Panc1 (cell line): Measurements from ENCODE around the gene C1orf141. TPM values are rescaled to one million over a fixed set of nuclear protein-coding genes. Genes with fewer than 3 reads are reported as not detected.

Source experiments
- ATAC-seq: fragments of 200-7000 bp; cut with Tn5 transposase; 2 replicates; pipeline ENCODE4 v1.9.1; 2020; ENCODE audit warnings: mild to moderate bottlenecking, moderate library complexity
- BruUV-seq: library from RNA; stranded (reverse); fragments of 400-500 nt; replicated peaks from 2 replicates; lab custom pipeline; 2021; lab: Mats Ljungman, UMichigan
- CTCF ChIA-PET: fragments of 300-600 bp; sonication (Branson Sonifier 250); formaldehyde crosslinking; loops from one replicate; lab custom pipeline; 2022; ENCODE audit warnings: antibody characterized with exemption; lab: Charles Lee
- POLR2A ChIA-PET: fragments of 300-600 bp; sonication (Branson Sonifier 250); formaldehyde crosslinking; loops from one replicate; lab custom pipeline; 2022; ENCODE audit warnings: antibody characterized with exemption; lab: Charles Lee
- DNase-seq: peaks from one replicate; pipeline ENCODE4 v3.0.0-alpha.2; 2010; ENCODE audit warnings: low read depth, low spot score
- H3K27ac ChIP-seq: 2 replicates; pipeline ENCODE4 v1.5.1; 2011; ENCODE audit warnings: mild to moderate bottlenecking, low read length, inconsistent platforms
- H3K27me3 ChIP-seq: fragments of 200-500 bp; sonication (Bioruptor generic); 2 replicates; pipeline ENCODE4 v1.6.0; 2014; ENCODE audit warnings: low read length, inconsistent platforms; ENCODE audit not compliant: control insufficient read depth, insufficient read depth
- H3K36me3 ChIP-seq: fragments of 200-500 bp; sonication (Bioruptor generic); 2 replicates; pipeline ENCODE4 v1.5.1; 2014; ENCODE audit warnings: inconsistent platforms, mild to moderate bottlenecking, low read length, moderate library complexity; ENCODE audit not compliant: control insufficient read depth, insufficient read depth
- H3K4me1 ChIP-seq: 2 replicates; pipeline ENCODE4 v1.5.1; 2011; ENCODE audit warnings: inconsistent platforms, mild to moderate bottlenecking, low read length, moderate library complexity; ENCODE audit not compliant: control insufficient read depth, insufficient read depth
- H3K4me3 ChIP-seq, 2 experiments: 2 replicates each; pipeline ENCODE4 v1.5.1; 2011 to 2012; ENCODE audit warnings: low read depth in 2 of 2, low read length in 2 of 2, mild to moderate bottlenecking in 2 of 2, inconsistent platforms in 1 of 2, moderate library complexity in 1 of 2
- H3K9me3 ChIP-seq: fragments of 200-500 bp; sonication (Bioruptor generic); 2 replicates; pipeline ENCODE4 v1.5.1; 2014; ENCODE audit warnings: low read depth, mild to moderate bottlenecking, inconsistent platforms, low read length, moderate library complexity; ENCODE audit not compliant: control insufficient read depth, insufficient read depth
- CTCF ChIP-seq: fragments of 450-650 bp; IDR thresholded peaks from 2 replicates; pipeline ENCODE4 v1.5.1; 2017; ENCODE audit warnings: mild to moderate bottlenecking
- POLR2AphosphoS5 ChIP-seq: IDR thresholded peaks from 2 replicates; pipeline ENCODE4 v1.6.1; 2012; ENCODE audit warnings: mild to moderate bottlenecking, low read depth, low read length, moderate library complexity
- REST ChIP-seq, 2 experiments: IDR thresholded peaks; 2 replicates each; pipeline ENCODE4 v1.6.1; 2011 to 2012; ENCODE audit warnings: low read depth in 2 of 2, control low read depth in 1 of 2, low read length in 1 of 2, mild to moderate bottlenecking in 1 of 2, moderate library complexity in 1 of 2; ENCODE audit not compliant: insufficient read depth in 1 of 2
- SIN3A ChIP-seq: IDR thresholded peaks from 2 replicates; pipeline ENCODE4 v1.6.1; 2012; ENCODE audit warnings: low read depth, mild to moderate bottlenecking, low read length, moderate library complexity, borderline replicate concordance; ENCODE audit not compliant: insufficient read depth
- TCF7L2 ChIP-seq: IDR thresholded peaks from 2 replicates; pipeline ENCODE4 v1.6.1; 2011; ENCODE audit warnings: mild to moderate bottlenecking, low read depth, low read length, inconsistent platforms
- in situ Hi-C: cut with HindIII; loops from 2 replicates; pipeline ENCODE4 v1.10.0; 2016; ENCODE audit warnings: low sequenced_read_pairs, low pct_unique_long_range_greater_than_20kb
- intact Hi-C: fragments of 100-400 bp; cut with micrococcal nuclease; formaldehyde crosslinking; loops from one replicate; pipeline ENCODE4 v1.10.0; 2022; ENCODE audit not compliant: unreplicated experiment
- total RNA-seq: library from RNA; stranded (reverse); gene quantifications from one replicate; pipeline ENCODE4 v1.2.1, GENCODE V29; 2021; ENCODE audit not compliant: unreplicated experiment

C1orf141 gene
- total RNA-seq, 1 experiment from 2014 or later: not detected

GRCh38 chr1:67138813-67139499, 4.2 kb upstream of the C1orf141 start:
- in situ Hi-C loops (no loop called here), intact Hi-C loops (no loop called here)
- no peak overlapping the region for H3K4me3 ChIP-seq
- TF ChIP-seq TCF7L2 (no peak), SIN3A (no peak), CTCF (no peak), REST (IDR thresholded peaks at IDR 0.05; ENCODE audit: insufficient read depth in 1 of 2, low read depth in 2 of 2, low read length in 1 of 2) (no peak), POLR2AphosphoS5 (no peak)
- H3K27ac ChIP-seq: no peak overlapping the region
- H3K27me3 ChIP-seq: no peaks in the 10 kb centered on the region
- ChIA-PET POLR2A (interaction anchor here (0.6 kb wide), 1 partner anchor 209 kb away, joined by 5 read pairs; no protein-coding TSS in a partner anchor), CTCF (no interaction called here)
- H3K9me3 ChIP-seq: no peaks in the 10 kb centered on the region
- no peaks in the 10 kb centered on the region for H3K4me1 ChIP-seq
- no peaks in the 10 kb centered on the region for H3K36me3 ChIP-seq
- BruUV-seq: no TSS peak
- ATAC-seq (no peak), DNase-seq (no peak)

- DNase-seq (no peak), ATAC-seq (no peak)
- no peak overlapping the region for H3K27ac ChIP-seq
- no peaks in the 10 kb centered on the region for H3K27me3 ChIP-seq
- no peaks in the 10 kb centered on the region for H3K4me1 ChIP-seq
- H3K36me3 ChIP-seq: no peaks in the 10 kb centered on the region
- ChIA-PET CTCF (no interaction called here), POLR2A (interaction anchor here (0.6 kb wide), 1 partner anchor 300 kb away, joined by 13 read pairs; no protein-coding TSS in a partner anchor)
- in situ Hi-C loops: no loop called here
- no peak overlapping the region for H3K4me3 ChIP-seq
- no TSS peak for BruUV-seq
- TF ChIP-seq POLR2AphosphoS5 (no peak), REST (IDR thresholded peaks at IDR 0.05; ENCODE audit: insufficient read depth in 1 of 2, low read depth in 2 of 2, low read length in 1 of 2) (no peak), CTCF (no peak), TCF7L2 (no peak), SIN3A (no peak)
- no peaks in the 10 kb centered on the region for H3K9me3 ChIP-seq
- intact Hi-C loops: no loop called here
Measured at GRCh38 chr1:67137307-67137753, 2.6 kb upstream of the C1orf141 start.
